CD4-positive, alpha-beta T cell (primary cell): ENCODE data around the gene NFIA. TPM values are rescaled to one million over a fixed set of nuclear protein-coding genes. Genes with fewer than 3 reads are reported as not detected.

Experiments
- ATAC-seq: fragments of 200-7000 bp; cut with Tn5 transposase; one replicate; pipeline ENCODE4 v1.10.0; 2022; ENCODE audit warnings: mild to moderate bottlenecking; ENCODE audit not compliant: poor library complexity
- CTCF ChIA-PET: fragments of 350-600 bp; sonication (Branson Sonifier 250); formaldehyde crosslinking; loops from one replicate; lab custom pipeline; 2021; ENCODE audit warnings: antibody characterized with exemption, inconsistent platforms; lab: Charles Lee
- POLR2A ChIA-PET: fragments of 350-600 bp; sonication (Branson Sonifier 250); formaldehyde crosslinking; loops from one replicate; lab custom pipeline; 2021; ENCODE audit warnings: antibody characterized with exemption, inconsistent platforms; lab: Charles Lee
- DNase-seq, 14 experiments: peaks; one replicate each; pipeline ENCODE4 v3.0.0-alpha.2; 2013 to 2020; ENCODE audit warnings: mixed read lengths in 2 of 14
- H3K27ac ChIP-seq, 2 donors: one replicate each; pipeline versions ENCODE4 v1.5.1 to v1.7.0; 2013; ENCODE audit warnings: low read length in 2 of 2, low read depth in 1 of 2, mild to moderate bottlenecking in 1 of 2
- H3K27me3 ChIP-seq, 2 experiments: 1 replicate in 1 of 2; 2 replicates in 1 of 2; pipeline versions ENCODE4 v1.6.1 to v1.7.0; 2013; ENCODE audit warnings: low read length in 2 of 2, control low read depth in 1 of 2, mild to moderate bottlenecking in 1 of 2, moderate library complexity in 1 of 2; ENCODE audit not compliant: insufficient read depth in 2 of 2, control insufficient read depth in 1 of 2
- H3K36me3 ChIP-seq: one replicate; pipeline ENCODE4 v1.6.1; 2013; ENCODE audit warnings: low read length, control low read depth; ENCODE audit not compliant: insufficient read depth
- H3K4me1 ChIP-seq: one replicate; pipeline ENCODE4 v1.6.1; 2013; ENCODE audit warnings: low read length, control low read depth; ENCODE audit not compliant: insufficient read depth
- H3K4me3 ChIP-seq: one replicate; pipeline ENCODE4 v1.5.1; 2013; ENCODE audit warnings: mild to moderate bottlenecking, low read length, moderate library complexity
- H3K9me3 ChIP-seq, 2 experiments: 1 replicate in 1 of 2; 2 replicates in 1 of 2; pipeline versions ENCODE4 v1.6.1 to v1.7.0; 2013; ENCODE audit warnings: low read length in 2 of 2, mild to moderate bottlenecking in 2 of 2, control low read depth in 1 of 2, moderate library complexity in 1 of 2; ENCODE audit not compliant: control insufficient read depth in 1 of 2, insufficient read depth in 1 of 2
- H3K27ac Mint-ChIP-seq: one replicate; pipeline ENCODE4 v1.8.0; 2020; ENCODE audit warnings: mixed read lengths
- H3K27me3 Mint-ChIP-seq: one replicate; pipeline ENCODE4 v1.8.0; 2021; ENCODE audit warnings: mixed read lengths
- H3K36me3 Mint-ChIP-seq: one replicate; pipeline ENCODE4 v1.8.0; 2021; ENCODE audit warnings: low read depth, mixed read lengths
- H3K4me1 Mint-ChIP-seq: one replicate; pipeline ENCODE4 v1.8.0; 2021; ENCODE audit warnings: low read depth, mixed read lengths
- H3K4me3 Mint-ChIP-seq: one replicate; pipeline ENCODE4 v1.8.0; 2020; ENCODE audit warnings: mild to moderate bottlenecking, mixed read lengths
- H3K9me3 Mint-ChIP-seq: one replicate; pipeline ENCODE4 v1.8.0; 2020; ENCODE audit warnings: mixed read lengths
- CTCF ChIP-seq: fragments of 200-600 bp; IDR thresholded peaks from one replicate; pipeline ENCODE4 v1.8.0; 2022; ENCODE audit warnings: antibody characterized with exemption, mild to moderate bottlenecking
- intact Hi-C, 2 experiments: fragments of 100-400 bp; cut with DNase I in 1 of 2; cut with micrococcal nuclease in 1 of 2; formaldehyde crosslinking; loops; one replicate each; pipeline versions ENCODE4 v1.15.1 to v1.9.0; 2023 to 2025; cut with DNase I, micrococcal nuclease
- total RNA-seq, 174 experiments: library from RNA in 2 of 174; stranded (reverse) in 2 of 174; gene quantifications; one replicate each; pipeline ENCODE4 v1.2.3 and lab custom pipeline; 2021 to 2026

NFIA gene
- total RNA-seq, 2 experiments from 2014 or later: 4.8 to 5.9 TPM

GRCh38 chr1:61171346-61171745 is 89.0 kb downstream of the NFIA start:
- ChIA-PET POLR2A (no interaction called here), CTCF (no interaction called here)
- Mint-ChIP-seq H3K4me1 (no peaks in the 10 kb centered on the region), H3K27ac (no peak overlapping the region), H3K27me3 (no peaks in the 10 kb centered on the region), H3K9me3 (no peaks in the 10 kb centered on the region), H3K36me3 (no peaks in the 10 kb centered on the region), H3K4me3 (no peak overlapping the region)
- TF ChIP-seq CTCF: no peak
- DNase-seq (no peak), ATAC-seq (no peak)
- H3K9me3 ChIP-seq: no peaks in the 10 kb centered on the region
- H3K27ac ChIP-seq: no peak overlapping the region
- intact Hi-C loops: no loop called here
- no peaks in the 10 kb centered on the region for H3K4me1 ChIP-seq
- no peak overlapping the region for H3K4me3 ChIP-seq
- H3K36me3 ChIP-seq: no peaks in the 10 kb centered on the region
- peaks cover 0 to 2% of the 10 kb centered on the region in 2 experiments for H3K27me3 ChIP-seq

- Histone ChIP-seq H3K9me3 (no peaks in the 10 kb centered on the region), H3K36me3 (no peaks in the 10 kb centered on the region), H3K4me1 (no peaks in the 10 kb centered on the region), H3K4me3 (no peak overlapping the region), H3K27me3 (peaks cover 0 to 2% of the 10 kb centered on the region in 2 experiments), H3K27ac (no peak overlapping the region)
- H3K36me3 Mint-ChIP-seq: no peaks in the 10 kb centered on the region
- ATAC-seq (no peak), DNase-seq (no peak)
- H3K27ac Mint-ChIP-seq: no peak overlapping the region
- CTCF ChIA-PET: no interaction called here
- H3K4me3 Mint-ChIP-seq: no peak overlapping the region
- TF ChIP-seq CTCF: no peak
- H3K9me3 Mint-ChIP-seq: no peaks in the 10 kb centered on the region
- H3K4me1 Mint-ChIP-seq: no peaks in the 10 kb centered on the region
- no peaks in the 10 kb centered on the region for H3K27me3 Mint-ChIP-seq
- intact Hi-C loops: no loop called here
- POLR2A ChIA-PET: no interaction called here
These were observed 89.6 kb downstream of the NFIA start for GRCh38 chr1:61171974-61172373.

- TF ChIP-seq CTCF: no peak
- no peak for ATAC-seq
- Histone ChIP-seq H3K27me3 (peaks cover 0 to 2% of the 10 kb centered on the region in 2 experiments), H3K27ac (no peak overlapping the region), H3K9me3 (no peaks in the 10 kb centered on the region), H3K4me3 (no peak overlapping the region), H3K4me1 (no peaks in the 10 kb centered on the region), H3K36me3 (no peaks in the 10 kb centered on the region)
- intact Hi-C loops: no loop called here
- Mint-ChIP-seq H3K4me3 (no peak overlapping the region), H3K9me3 (no peaks in the 10 kb centered on the region), H3K36me3 (no peaks in the 10 kb centered on the region), H3K4me1 (no peaks in the 10 kb centered on the region), H3K27me3 (no peaks in the 10 kb centered on the region), H3K27ac (no peak overlapping the region)
- POLR2A ChIA-PET: interaction anchor here (0.5 kb wide), 1 partner anchor 1018 kb away, joined by 3 read pairs; no protein-coding TSS in a partner anchor
- CTCF ChIA-PET: interaction anchor here (1.0 kb wide), 1 partner anchor 10 kb away, joined by 3 read pairs; no protein-coding TSS in a partner anchor
- DNase-seq: no peak
These were observed 90.8 kb downstream of the NFIA start for GRCh38 chr1:61173118-61173517.
